HG03060 (cell line): ENCODE results near the gene ANKRD28.

ENCODE experiments used
- ATAC-seq: cut with Tn5 transposase; IDR thresholded peaks from one replicate; pipeline ENCODE4 v1.9.1; 2021; ENCODE audit warnings: low read depth, moderate number of reproducible peaks; ENCODE audit not compliant: unreplicated experiment

ANKRD28 gene

GRCh38 chr3:15728766-15729165, 69.0 kb downstream of the ANKRD28 start:
- no peak for ATAC-seq

- ATAC-seq: no peak
Observed at GRCh38 chr3:15726881-15727280, 70.9 kb downstream of the ANKRD28 start.

- ATAC-seq: no peak
Observed at GRCh38 chr3:15726043-15726442, 71.7 kb downstream of the ANKRD28 start.

GRCh38 chr3:15724446-15724845, 73.3 kb downstream of the ANKRD28 start:
- no peak for ATAC-seq

- no peak for ATAC-seq
Observed at GRCh38 chr3:15723624-15723884, 74.2 kb downstream of the ANKRD28 start.

- ATAC-seq: no peak
Observed at GRCh38 chr3:15722877-15723623, 74.7 kb downstream of the ANKRD28 start.

- no peak for ATAC-seq
Observed at GRCh38 chr3:15716178-15716577, 81.6 kb downstream of the ANKRD28 start.

- ATAC-seq: no peak
Observed at GRCh38 chr3:15714448-15714847, 83.3 kb downstream of the ANKRD28 start.

GRCh38 chr3:15713364-15713763, 84.4 kb downstream of the ANKRD28 start:
- ATAC-seq: no peak

GRCh38 chr3:15711281-15711680, 86.5 kb downstream of the ANKRD28 start:
- ATAC-seq: no peak

- no peak for ATAC-seq
Observed at GRCh38 chr3:15708882-15709677, 88.7 kb downstream of the ANKRD28 start.

- no peak for ATAC-seq
Observed at GRCh38 chr3:15707779-15708178, 90.0 kb downstream of the ANKRD28 start.

GRCh38 chr3:15703346-15703745, 94.4 kb downstream of the ANKRD28 start:
- ATAC-seq: no peak

- ATAC-seq: no peak
Observed at GRCh38 chr3:15694628-15695027, 103.2 kb downstream of the ANKRD28 start.

- ATAC-seq: no peak
Observed at GRCh38 chr3:15693355-15693754, 104.4 kb downstream of the ANKRD28 start.

- no peak for ATAC-seq
Observed at GRCh38 chr3:15690748-15691147, 107.0 kb downstream of the ANKRD28 start.

GRCh38 chr3:15690230-15690629, 107.5 kb downstream of the ANKRD28 start:
- no peak for ATAC-seq

- no peak for ATAC-seq
Observed at GRCh38 chr3:15685927-15686326, 111.9 kb downstream of the ANKRD28 start.

GRCh38 chr3:15683253-15683652, 114.5 kb downstream of the ANKRD28 start:
- ATAC-seq: no peak

GRCh38 chr3:15682561-15683185, 115.1 kb downstream of the ANKRD28 start:
- ATAC-seq: no peak

- ATAC-seq: no peak
Observed at GRCh38 chr3:15681668-15682067, 116.1 kb downstream of the ANKRD28 start.

- ATAC-seq: no peak
Observed at GRCh38 chr3:15679306-15679705, 118.5 kb downstream of the ANKRD28 start.
